NCI-H748 (cell line): ENCODE measurements around the gene ABLIM2.

Experiments
- DNase-seq: peaks from one replicate; lab custom pipeline; 2025; ENCODE audit not compliant: unreplicated experiment; lab: John Stamatoyannopoulos, UW

ABLIM2 gene

GRCh38 chr4:8159537-8160232 is 1.1 kb upstream of the ABLIM2 start:
- no peak for DNase-seq

GRCh38 chr4:8157944-8158709 is 486 bp downstream of the ABLIM2 start:
- peak; percentile 62 for DNase-seq

- peak; percentile 25 for DNase-seq
Measured at GRCh38 chr4:8157496-8157895, 1.1 kb downstream of the ABLIM2 start.

GRCh38 chr4:8156617-8157016 is 2.0 kb downstream of the ABLIM2 start:
- peak; percentile 9 for DNase-seq

GRCh38 chr4:8155660-8156421 is 2.8 kb downstream of the ABLIM2 start:
- DNase-seq = peak; percentile 14

GRCh38 chr4:8155048-8155447 is 3.6 kb downstream of the ABLIM2 start:
- no peak for DNase-seq

GRCh38 chr4:8153441-8153840 is 5.2 kb downstream of the ABLIM2 start:
- DNase-seq = no peak

GRCh38 chr4:8152865-8153257 is 5.8 kb downstream of the ABLIM2 start:
- no peak for DNase-seq

GRCh38 chr4:8152090-8152864 is 6.3 kb downstream of the ABLIM2 start:
- DNase-seq = no peak

- no peak for DNase-seq
Measured at GRCh38 chr4:8151165-8151650, 7.4 kb downstream of the ABLIM2 start.

GRCh38 chr4:8150152-8151090 is 8.2 kb downstream of the ABLIM2 start:
- DNase-seq = no peak

GRCh38 chr4:8149664-8150063 is 8.9 kb downstream of the ABLIM2 start:
- DNase-seq = no peak

GRCh38 chr4:8148785-8149435 is 9.7 kb downstream of the ABLIM2 start:
- DNase-seq = no peak

- no peak for DNase-seq
Measured at GRCh38 chr4:8148159-8148558, 10.5 kb downstream of the ABLIM2 start.

GRCh38 chr4:8147231-8147970 is 11.2 kb downstream of the ABLIM2 start:
- no peak for DNase-seq

- no peak for DNase-seq
Measured at GRCh38 chr4:8146157-8146556, 12.5 kb downstream of the ABLIM2 start.

GRCh38 chr4:8144359-8144758 is 14.3 kb downstream of the ABLIM2 start:
- peak; percentile 43 for DNase-seq

- DNase-seq = no peak
Measured at GRCh38 chr4:8143392-8144140, 15.0 kb downstream of the ABLIM2 start.
